Measurements from ENCODE around the gene THUMPD2.

- TF ChIP-seq POLR2A (IDR thresholded peaks at IDR 0.05) (no peak), CTCF (IDR thresholded peaks at IDR 0.05) (no peak)
These were observed 90.9 kb downstream of the THUMPD2 start for GRCh38 chr2:39688181-39688580.

Data from thyroid gland (tissue), 4 donors.